Body of pancreas (tissue), 4 donors: ENCODE results near the gene MTRFR. TPM values are rescaled to one million over a fixed set of nuclear protein-coding genes. Genes with fewer than 3 reads are reported as not detected.

Experiments
- ATAC-seq: fragments of 150-250 bp; one replicate; pipeline ENCODE4 v1.9.1; 2016
- DNase-seq, 4 donors: peaks; one replicate each; pipeline ENCODE4 v3.0.0-alpha.2; 2019
- H3K27ac ChIP-seq, 4 donors: fragments of 200-600 bp; sonication (generic); 1 replicate in 3 of 4; 2 replicates in 1 of 4; pipeline versions ENCODE4 v1.5.1 to v1.6.1; 2016 to 2019; ENCODE audit warnings: mild to moderate bottlenecking in 1 of 4, mixed read lengths in 1 of 4, moderate library complexity in 1 of 4
- H3K27me3 ChIP-seq, 2 donors: fragments of 200-600 bp; sonication (generic); one replicate each; pipeline ENCODE4 v1.6.0; 2016; ENCODE audit warnings: mild to moderate bottlenecking in 1 of 2
- H3K36me3 ChIP-seq, 2 donors: fragments of 200-600 bp; sonication (generic); replicated peaks in 1 of 2; 2 replicates each; pipeline ENCODE4 v1.5.1; 2016; ENCODE audit warnings: low read depth in 2 of 2; ENCODE audit not compliant: insufficient read depth in 1 of 2
- H3K4me1 ChIP-seq: fragments of 200-600 bp; sonication (generic); one replicate; pipeline ENCODE4 v1.6.0; 2016
- H3K4me3 ChIP-seq, 2 donors: fragments of 200-600 bp; sonication (generic); 1 replicate in 1 of 2; 2 replicates in 1 of 2; pipeline ENCODE4 v1.5.1; 2016 to 2019
- H3K9me3 ChIP-seq, 3 donors: fragments of 200-600 bp; sonication (generic); 1 replicate in 2 of 3; 2 replicates in 1 of 3; pipeline ENCODE4 v1.5.1; 2016
- CTCF ChIP-seq, 7 experiments: fragments of 450-650 bp in 4 of 7; fragments of 200-600 bp in 3 of 7; sonication (generic) in 3 of 7; IDR thresholded peaks; one replicate each; pipeline ENCODE4 v1.5.1; 2016 to 2019; ENCODE audit warnings: antibody characterized with exemption in 7 of 7
- POLR2A ChIP-seq, 3 donors: fragments of 450-650 bp; IDR thresholded peaks; one replicate each; pipeline ENCODE4 v1.6.1; 2016; ENCODE audit warnings: antibody characterized with exemption in 3 of 3, mild to moderate bottlenecking in 2 of 3
- WGBS, 2 donors: methylation state at CpG; one replicate each; pipeline ENCODE4 v1.1.5; 2017; 5-methylcytosine and 5-hydroxymethylcytosine counted together
- intact Hi-C: fragments of 100-400 bp; cut with DNase I; formaldehyde crosslinking; loops from one replicate; pipeline ENCODE4 v1.15.1; 2023
- small RNA-seq: library from RNA; depleted of rRNA; stranded (forward); fragments of <200 nt; gene quantifications from one replicate; pipeline ENCODE3, GENCODE V24; 2016
- total RNA-seq, 2 donors: library from RNA; depleted of rRNA; stranded (reverse); fragments of >200 nt; gene quantifications; one replicate each; pipeline ENCODE4 v1.1.0, GENCODE V29; 2016

Gene MTRFR
- total RNA-seq, 2 donors from 2014 or later = 4.9 to 8.2 TPM

GRCh38 chr12:123288751-123289346 is 55.6 kb downstream of the MTRFR start:
- H3K4me1 ChIP-seq = no peaks in the 10 kb centered on the region
- no peaks in the 10 kb centered on the region for H3K9me3 ChIP-seq
- H3K36me3 ChIP-seq = peaks cover 0 to 3% of the 10 kb centered on the region in 2 donors
- ATAC-seq (no peak), DNase-seq (no peak)
- intact Hi-C loops = no loop called here
- no peaks in the 10 kb centered on the region for H3K27me3 ChIP-seq
- no peak overlapping the region for H3K4me3 ChIP-seq
- TF ChIP-seq CTCF (IDR thresholded peaks at IDR 0.05) = no peak
- no peak for TF ChIP-seq POLR2A (IDR thresholded peaks at IDR 0.05)
- 94 to 95% methylated on average over 20 of the region's 20 CpGs for WGBS, 2 donors
- H3K27ac ChIP-seq = no peak overlapping the region

- TF ChIP-seq CTCF (IDR thresholded peaks at IDR 0.05) = no peak
- TF ChIP-seq POLR2A (IDR thresholded peaks at IDR 0.05) = no peak
- WGBS, 2 donors = 90 to 92% methylated on average over 3 to 11 of the region's 11 CpGs
- H3K4me1 ChIP-seq = no peaks in the 10 kb centered on the region
- H3K9me3 ChIP-seq = no peaks in the 10 kb centered on the region
- H3K4me3 ChIP-seq = no peak overlapping the region
- no peaks in the 10 kb centered on the region for H3K27me3 ChIP-seq
- no peak overlapping the region for H3K27ac ChIP-seq
- intact Hi-C loops = no loop called here
- H3K36me3 ChIP-seq = peaks cover 0 to 10% of the 10 kb centered on the region in 2 donors
- no peak for DNase-seq
- no peak for ATAC-seq
These were observed 56.7 kb downstream of the MTRFR start for GRCh38 chr12:123289911-123290310.

GRCh38 chr12:123293178-123293760 is 60.0 kb downstream of the MTRFR start:
- ATAC-seq = no peak
- no peak for TF ChIP-seq CTCF (IDR thresholded peaks at IDR 0.05)
- TF ChIP-seq POLR2A (IDR thresholded peaks at IDR 0.05) = no peak
- peaks cover 0 to 22% of the 10 kb centered on the region in 2 donors for H3K36me3 ChIP-seq

GRCh38 chr12:123305136-123305535 is 71.9 kb downstream of the MTRFR start:
- Histone ChIP-seq H3K4me3 (no peak overlapping the region), H3K27ac (no peak overlapping the region), H3K9me3 (no peaks in the 10 kb centered on the region), H3K4me1 (no peaks in the 10 kb centered on the region), H3K27me3 (no peaks in the 10 kb centered on the region), H3K36me3 (peaks cover 0 to 40% of the 10 kb centered on the region in 2 donors)
- 63 to 69% methylated on average over 3 of the region's 3 CpGs for whole genome bisulfite sequencing, 2 donors
- DNase-seq = no peak
- TF ChIP-seq CTCF (IDR thresholded peaks at IDR 0.05) = no peak
- TF ChIP-seq POLR2A (IDR thresholded peaks at IDR 0.05) = no peak
- intact Hi-C loops = no loop called here
- ATAC-seq = no peak

More at GRCh38 chr12:123293178-123293760, 60.0 kb downstream of the MTRFR start:
- no peaks in the 10 kb centered on the region for H3K9me3 ChIP-seq
- H3K27me3 ChIP-seq = no peaks in the 10 kb centered on the region
- no peaks in the 10 kb centered on the region for H3K4me1 ChIP-seq
- DNase-seq = no peak
- H3K27ac ChIP-seq = no peak overlapping the region
- H3K4me3 ChIP-seq = no peak overlapping the region
- intact Hi-C loops = no loop called here
- 90 to 91% methylated on average over 9 of the region's 9 CpGs for WGBS, 2 donors

- Histone ChIP-seq H3K27me3 (no peaks in the 10 kb centered on the region), H3K4me3 (no peak overlapping the region), H3K9me3 (no peaks in the 10 kb centered on the region), H3K4me1 (no peaks in the 10 kb centered on the region), H3K36me3 (peaks cover 0 to 39% of the 10 kb centered on the region in 2 donors), H3K27ac (no peak overlapping the region)
- WGBS, 2 donors = 89 to 91% methylated on average over 3 of the region's 3 CpGs
- intact Hi-C loops = no loop called here
- DNase-seq (no peak), ATAC-seq (no peak)
- no peak for TF ChIP-seq POLR2A (IDR thresholded peaks at IDR 0.05)
These were observed 73.0 kb downstream of the MTRFR start for GRCh38 chr12:123306200-123306599.

Small RNA genes within 50 kb of the gene (small RNA-seq; reads per million reads assigned to genes)
- gene RNA5SP375 = 0.38 reads per million

Other genes with a start within 250 kb of the MTRFR start
- 1 to 10 TPM; 3.6 to 7.6 TPM for gene PITPNM2, start 82.3 kb upstream of the MTRFR start, total RNA-seq
- 10 to 100 TPM; 13.5 to 42.5 TPM for gene MPHOSPH9, start 295 bp upstream of the MTRFR start, total RNA-seq
- 10 to 100 TPM; 24.4 to 26.7 TPM for gene CDK2AP1, start 38.4 kb downstream of the MTRFR start, total RNA-seq
- gene SBNO1, start 131.4 kb downstream of the MTRFR start, total RNA-seq = 10 to 100 TPM; 11.4 to 11.9 TPM
- gene KMT5A, start 150.7 kb downstream of the MTRFR start, total RNA-seq = 10 to 100 TPM; 28.0 to 33.3 TPM
- gene RILPL2, start 203.2 kb downstream of the MTRFR start, total RNA-seq = 1 to 10 TPM; 2.6 TPM
- 10 to 100 TPM; 12.9 to 16.9 TPM for gene SNRNP35, start 224.7 kb downstream of the MTRFR start, total RNA-seq